ENCODE results near the gene DAB2.

DAB2 gene

GRCh38 chr5:39424736-39425637, at the start of gene DAB2:
Gene DAB2, minus strand, starts transcription at chr5:39424980. Its CDS starts 30,660 bp downstream, at chr5:39394320.
- peak; percentile 67 for TF ChIP-seq CTCF (IDR thresholded peaks at IDR 0.05; ENCODE audit: low read depth, low read length)
- H3K4me3 ChIP-seq (ENCODE audit: low read depth, low read length), result peak within 1 kb of the TSS; percentile 71

GRCh38 chr5:39473156-39473775, 48.5 kb upstream of the DAB2 start:
- no peak for TF ChIP-seq CTCF (IDR thresholded peaks at IDR 0.05; ENCODE audit: low read depth, low read length)
- H3K4me3 ChIP-seq (ENCODE audit: low read depth, low read length), result no peak overlapping the region

GRCh38 chr5:39471836-39472508, 47.2 kb upstream of the DAB2 start:
- no peak for TF ChIP-seq CTCF (IDR thresholded peaks at IDR 0.05; ENCODE audit: low read depth, low read length)
- no peak overlapping the region for H3K4me3 ChIP-seq (ENCODE audit: low read depth, low read length)

GRCh38 chr5:39470811-39471210, 46.0 kb upstream of the DAB2 start:
- TF ChIP-seq CTCF (IDR thresholded peaks at IDR 0.05; ENCODE audit: low read depth, low read length), result no peak
- no peak overlapping the region for H3K4me3 ChIP-seq (ENCODE audit: low read depth, low read length)

GRCh38 chr5:39469777-39470415, 45.1 kb upstream of the DAB2 start:
- no peak for TF ChIP-seq CTCF (IDR thresholded peaks at IDR 0.05; ENCODE audit: low read depth, low read length)
- no peak overlapping the region for H3K4me3 ChIP-seq (ENCODE audit: low read depth, low read length)

- TF ChIP-seq CTCF (IDR thresholded peaks at IDR 0.05; ENCODE audit: low read depth, low read length), result no peak
- H3K4me3 ChIP-seq (ENCODE audit: low read depth, low read length), result no peak overlapping the region
Measured at GRCh38 chr5:39469176-39469575, 44.4 kb upstream of the DAB2 start.
